Adrenal gland (tissue), 5 donors: Measurements from ENCODE around the gene ULBP3.

ENCODE experiments used
- POLR2A ChIP-seq, 2 donors: fragments of 450-650 bp; IDR thresholded peaks; one replicate each; pipeline ENCODE4 v1.6.1; 2017; ENCODE audit warnings: antibody characterized with exemption in 2 of 2, mild to moderate bottlenecking in 2 of 2, moderate library complexity in 1 of 2
- TF ChIP-seq, protein P1 (sequence below), 6 experiments: fragments of 450-650 bp in 4 of 6; fragments of 200-600 bp in 2 of 6; sonication (generic) in 1 of 6; IDR thresholded peaks; 1 replicate in 5 of 6; 2 replicates in 1 of 6; pipeline versions ENCODE4 v1.5.1 to v1.8.0; 2016 to 2021; ENCODE audit warnings: antibody characterized with exemption in 6 of 6, mild to moderate bottlenecking in 2 of 6, moderate library complexity in 1 of 6
- donor health status: DM: no; HTN: no; CAD: no.

GRCh38 chr6:150026976-150027805, 41.7 kb downstream of the ULBP3 start:
- TF ChIP-seq, protein P1, sequence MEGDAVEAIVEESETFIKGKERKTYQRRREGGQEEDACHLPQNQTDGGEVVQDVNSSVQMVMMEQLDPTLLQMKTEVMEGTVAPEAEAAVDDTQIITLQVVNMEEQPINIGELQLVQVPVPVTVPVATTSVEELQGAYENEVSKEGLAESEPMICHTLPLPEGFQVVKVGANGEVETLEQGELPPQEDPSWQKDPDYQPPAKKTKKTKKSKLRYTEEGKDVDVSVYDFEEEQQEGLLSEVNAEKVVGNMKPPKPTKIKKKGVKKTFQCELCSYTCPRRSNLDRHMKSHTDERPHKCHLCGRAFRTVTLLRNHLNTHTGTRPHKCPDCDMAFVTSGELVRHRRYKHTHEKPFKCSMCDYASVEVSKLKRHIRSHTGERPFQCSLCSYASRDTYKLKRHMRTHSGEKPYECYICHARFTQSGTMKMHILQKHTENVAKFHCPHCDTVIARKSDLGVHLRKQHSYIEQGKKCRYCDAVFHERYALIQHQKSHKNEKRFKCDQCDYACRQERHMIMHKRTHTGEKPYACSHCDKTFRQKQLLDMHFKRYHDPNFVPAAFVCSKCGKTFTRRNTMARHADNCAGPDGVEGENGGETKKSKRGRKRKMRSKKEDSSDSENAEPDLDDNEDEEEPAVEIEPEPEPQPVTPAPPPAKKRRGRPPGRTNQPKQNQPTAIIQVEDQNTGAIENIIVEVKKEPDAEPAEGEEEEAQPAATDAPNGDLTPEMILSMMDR (IDR thresholded peaks at IDR 0.05) = no peak
- no peak for TF ChIP-seq POLR2A (IDR thresholded peaks at IDR 0.05)
